Common myeloid progenitor, CD34-positive (primary cell): ENCODE data around the gene PLXNA4.

ENCODE experiments used
- CTCF ChIA-PET: fragments of 350-600 bp; sonication (Branson Sonifier 250); formaldehyde crosslinking; loops from one replicate; lab custom pipeline; 2021; ENCODE audit warnings: antibody characterized with exemption; lab: Charles Lee
- POLR2A ChIA-PET: fragments of 350-600 bp; sonication (Branson Sonifier 250); formaldehyde crosslinking; loops from one replicate; lab custom pipeline; 2021; ENCODE audit warnings: antibody characterized with exemption; lab: Charles Lee
- DNase-seq, 3 donors: peaks; one replicate each; pipeline versions ENCODE4 v3.0.0 to v3.0.0-alpha.2; 2013
- H3K27ac ChIP-seq, 2 experiments: 1 replicate in 1 of 2; 2 replicates in 1 of 2; pipeline ENCODE4 v1.7.0; 2013; ENCODE audit warnings: inconsistent platforms in 2 of 2, low read length in 2 of 2, mild to moderate bottlenecking in 2 of 2, low read depth in 1 of 2, moderate library complexity in 1 of 2; ENCODE audit not compliant: severe bottlenecking in 2 of 2, insufficient read depth in 1 of 2, poor library complexity in 1 of 2
- H3K27me3 ChIP-seq, 5 experiments: replicated peaks in 2 of 5; 1 replicate in 3 of 5; 2 replicates in 2 of 5; pipeline versions ENCODE4 v1.6.1 to v1.7.0; 2013; ENCODE audit warnings: low read length in 4 of 5, mild to moderate bottlenecking in 2 of 5, moderate library complexity in 2 of 5, inconsistent platforms in 1 of 5; ENCODE audit not compliant: insufficient read depth in 5 of 5, control insufficient read depth in 4 of 5
- H3K36me3 ChIP-seq, 4 experiments: 1 replicate in 2 of 4; 2 replicates in 2 of 4; pipeline versions ENCODE4 v1.6.1 to v1.7.0; 2013; ENCODE audit warnings: low read length in 3 of 4, control low read depth in 1 of 4, mild to moderate bottlenecking in 1 of 4; ENCODE audit not compliant: control insufficient read depth in 4 of 4, insufficient read depth in 4 of 4
- H3K4me1 ChIP-seq, 4 experiments: 1 replicate in 3 of 4; 2 replicates in 1 of 4; pipeline versions ENCODE4 v1.6.1 to v1.7.1; 2013; ENCODE audit warnings: low read length in 3 of 4, mild to moderate bottlenecking in 3 of 4, control low read depth in 1 of 4, inconsistent platforms in 1 of 4, moderate library complexity in 1 of 4; ENCODE audit not compliant: control insufficient read depth in 4 of 4, insufficient read depth in 4 of 4; ENCODE audit errors: control extremely low read depth in 1 of 4
- H3K4me3 ChIP-seq, 7 experiments: 1 replicate in 4 of 7; 2 replicates in 3 of 7; pipeline versions ENCODE4 v1.5.1 to v1.7.0; 2013; ENCODE audit warnings: mild to moderate bottlenecking in 7 of 7, low read length in 6 of 7, moderate library complexity in 6 of 7, inconsistent platforms in 2 of 7, low read depth in 2 of 7, control low read depth in 1 of 7; ENCODE audit not compliant: insufficient read depth in 4 of 7, control insufficient read depth in 1 of 7; ENCODE audit errors: extremely low read depth in 1 of 7
- H3K9me3 ChIP-seq, 5 experiments: 1 replicate in 4 of 5; 2 replicates in 1 of 5; pipeline versions ENCODE4 v1.6.1 to v1.7.1; 2013; ENCODE audit warnings: low read length in 4 of 5, mild to moderate bottlenecking in 2 of 5, inconsistent platforms in 1 of 5, low read depth in 1 of 5, moderate library complexity in 1 of 5; ENCODE audit not compliant: control insufficient read depth in 4 of 5, insufficient read depth in 2 of 5; ENCODE audit errors: control extremely low read depth in 1 of 5
- WGBS: methylation state at CpG from one replicate; pipeline ENCODE4 v1.1.5; 2013; ENCODE audit not compliant: insufficient coverage; 5-methylcytosine and 5-hydroxymethylcytosine counted together

The PLXNA4 gene

DNA sequence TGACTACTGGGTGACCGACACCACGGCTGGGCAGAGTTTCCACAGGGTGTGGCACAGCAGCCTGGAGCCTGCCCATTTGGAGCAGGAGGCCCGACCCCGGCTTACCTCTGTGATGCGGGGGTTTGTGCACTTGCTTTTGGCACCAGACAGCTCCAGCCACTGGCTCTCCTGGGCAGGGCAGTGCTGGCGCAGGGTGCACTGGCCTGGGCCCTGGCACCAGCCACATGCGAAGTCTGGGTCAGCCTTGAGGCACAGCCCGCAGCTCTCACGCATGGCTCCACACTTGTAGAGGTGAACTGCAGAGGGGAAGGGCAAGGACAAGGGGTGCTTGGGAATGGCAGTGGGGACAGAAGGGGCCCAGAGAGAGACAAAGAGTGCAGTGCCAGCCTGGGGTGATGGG is 373.7 kb downstream of the PLXNA4 start:
- Histone ChIP-seq H3K27ac (no peak overlapping the region), H3K9me3 (no peaks in the 10 kb centered on the region), H3K36me3 (no peaks in the 10 kb centered on the region), H3K4me1 (no peaks in the 10 kb centered on the region), H3K4me3 (no peak overlapping the region), H3K27me3 (peaks cover 0 to 13% (median 2%) of the 10 kb centered on the region in 5 experiments)
- ChIA-PET CTCF (no interaction called here), POLR2A (no interaction called here)
- 96% methylated on average over 9 of the region's 9 CpGs for WGBS
- no peak for DNase-seq

DNA sequence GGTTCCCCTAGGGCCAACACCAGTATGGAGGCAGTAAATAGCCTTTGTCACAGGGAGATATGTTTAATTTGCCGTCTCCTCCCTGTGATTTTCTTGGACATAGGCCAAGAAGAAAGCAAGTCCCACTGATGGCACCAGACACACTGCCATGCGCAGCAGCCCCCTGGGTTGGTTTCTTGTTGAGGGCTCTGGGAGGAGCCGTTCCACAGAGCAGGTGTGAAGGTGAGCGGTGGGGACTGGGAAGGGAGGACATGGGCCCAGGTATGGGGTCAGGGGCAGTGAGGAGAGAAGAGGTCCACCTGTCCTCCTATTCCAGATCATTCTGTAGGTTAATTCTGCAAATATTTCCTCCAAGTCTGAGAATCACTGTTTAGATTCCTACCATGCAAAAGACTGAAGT is 376.1 kb downstream of the PLXNA4 start:
- peaks cover 0 to 3% (median 2%) of the 10 kb centered on the region in 5 experiments for H3K27me3 ChIP-seq
- no peak overlapping the region for H3K27ac ChIP-seq
- no peaks in the 10 kb centered on the region for H3K9me3 ChIP-seq
- no peaks in the 10 kb centered on the region for H3K4me1 ChIP-seq
- WGBS, result 100% methylated on average over 2 of the region's 4 CpGs
- H3K36me3 ChIP-seq, result no peaks in the 10 kb centered on the region
- no peak for DNase-seq
- CTCF ChIA-PET, result no interaction called here
- POLR2A ChIA-PET, result no interaction called here
- no peak overlapping the region for H3K4me3 ChIP-seq

DNA sequence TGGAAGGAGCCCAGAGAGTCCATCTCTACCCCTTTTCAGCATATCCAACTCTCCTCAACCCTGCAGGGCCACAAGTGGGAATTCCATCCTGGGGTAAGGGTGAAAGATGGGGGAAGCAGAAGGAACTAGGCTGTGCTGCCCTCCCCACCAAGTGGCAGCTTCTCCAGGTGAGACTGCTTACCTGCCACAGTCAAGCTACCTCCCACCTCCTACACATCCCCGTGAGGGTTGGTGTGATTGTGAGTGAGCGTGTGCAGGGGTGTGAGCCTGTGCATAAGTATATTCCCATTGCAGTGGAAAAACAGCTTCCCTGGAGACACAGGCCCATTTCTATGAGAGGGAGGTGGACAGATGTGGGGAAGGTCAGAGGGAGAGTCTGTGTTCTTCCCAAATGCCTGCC is 376.6 kb downstream of the PLXNA4 start:
- DNase-seq, result no peak
- H3K27ac ChIP-seq, result no peak overlapping the region
- no peaks in the 10 kb centered on the region for H3K4me1 ChIP-seq
- H3K27me3 ChIP-seq, result peaks cover 0 to 3% (median 2%) of the 10 kb centered on the region in 5 experiments
- no peaks in the 10 kb centered on the region for H3K36me3 ChIP-seq
- WGBS, result 100% methylated on average over 1 of the region's 2 CpGs
- no peaks in the 10 kb centered on the region for H3K9me3 ChIP-seq
- no peak overlapping the region for H3K4me3 ChIP-seq
- CTCF ChIA-PET, result no interaction called here
- POLR2A ChIA-PET, result no interaction called here

DNA sequence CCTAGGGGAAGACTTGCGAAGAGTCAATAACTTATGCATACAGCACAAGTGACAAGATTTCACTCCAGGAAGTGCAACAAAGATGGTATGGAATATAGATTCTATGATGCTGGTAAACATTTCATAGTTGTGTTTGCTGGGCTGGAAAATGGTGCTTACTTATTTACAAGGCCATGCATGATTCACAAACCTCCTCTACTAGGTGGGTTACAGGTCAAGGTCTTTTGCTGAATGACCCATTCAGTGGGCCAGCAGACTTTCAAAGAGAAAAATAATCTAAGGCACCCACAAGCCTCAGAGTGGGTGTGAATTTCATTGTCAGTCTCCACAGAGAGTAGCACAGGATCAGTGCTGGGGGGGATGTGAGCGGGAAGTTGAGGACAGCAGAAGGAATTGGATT is 378.5 kb downstream of the PLXNA4 start:
- H3K27ac ChIP-seq, result no peak overlapping the region
- POLR2A ChIA-PET, result no interaction called here
- peaks cover 0 to 3% (median 0%) of the 10 kb centered on the region in 5 experiments for H3K27me3 ChIP-seq
- no peaks in the 10 kb centered on the region for H3K9me3 ChIP-seq
- no peaks in the 10 kb centered on the region for H3K36me3 ChIP-seq
- no peak overlapping the region for H3K4me3 ChIP-seq
- H3K4me1 ChIP-seq, result no peaks in the 10 kb centered on the region
- WGBS, result 78% methylated on average over 1 of the region's 2 CpGs
- CTCF ChIA-PET, result no interaction called here
- no peak for DNase-seq

DNA sequence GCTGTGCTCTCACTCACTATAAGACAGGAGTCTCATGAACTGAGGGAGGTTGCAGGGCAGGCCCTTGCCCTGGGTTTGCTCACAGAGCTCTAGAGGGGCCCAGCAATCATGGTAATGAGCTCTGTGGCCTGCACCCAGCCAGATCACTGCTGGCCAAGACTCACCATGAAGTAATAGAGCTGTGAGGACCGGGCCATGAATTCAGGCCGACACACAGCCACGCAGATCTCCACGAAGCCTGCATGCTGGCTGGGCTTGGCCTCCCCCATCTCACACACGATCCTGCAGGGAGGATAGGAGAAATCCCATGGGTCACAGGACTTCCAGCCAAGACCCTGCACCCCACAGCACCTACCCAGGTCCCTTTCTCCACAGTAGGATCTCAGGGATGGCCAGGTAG is 382.4 kb downstream of the PLXNA4 start:
- H3K9me3 ChIP-seq, result no peaks in the 10 kb centered on the region
- no peak overlapping the region for H3K4me3 ChIP-seq
- POLR2A ChIA-PET, result no interaction called here
- WGBS, result no CpG with 5 or more reads among the region's 5 CpGs
- DNase-seq, result no peak
- H3K36me3 ChIP-seq, result no peaks in the 10 kb centered on the region
- H3K4me1 ChIP-seq, result no peaks in the 10 kb centered on the region
- no peaks in the 10 kb centered on the region for H3K27me3 ChIP-seq
- H3K27ac ChIP-seq, result no peak overlapping the region
- CTCF ChIA-PET, result no interaction called here

DNA sequence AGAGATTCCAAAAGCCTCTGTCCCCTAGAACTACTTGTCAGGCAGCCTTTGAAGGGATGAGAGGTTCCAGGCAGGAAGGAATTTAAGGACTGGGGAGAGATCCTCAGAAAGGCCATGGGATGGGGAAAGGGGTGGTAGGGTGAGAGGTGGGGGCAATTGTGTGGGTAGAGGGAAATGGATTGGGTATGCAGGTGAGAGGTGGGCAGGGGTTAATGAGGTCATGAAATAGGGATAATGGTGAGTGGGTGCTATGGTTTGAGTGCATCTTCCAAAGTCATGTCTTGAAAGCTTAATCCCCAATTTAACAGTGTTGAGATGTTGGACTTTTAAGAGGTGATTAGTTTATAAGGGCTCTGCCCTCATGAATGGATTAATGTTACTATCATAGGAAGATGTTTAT is 383.5 kb downstream of the PLXNA4 start:
- CTCF ChIA-PET, result no interaction called here
- POLR2A ChIA-PET, result no interaction called here
- Histone ChIP-seq H3K9me3 (peaks cover 0 to 5% (median 0%) of the 10 kb centered on the region in 5 experiments), H3K36me3 (no peaks in the 10 kb centered on the region), H3K27me3 (no peaks in the 10 kb centered on the region), H3K27ac (no peak overlapping the region), H3K4me3 (no peak overlapping the region), H3K4me1 (no peaks in the 10 kb centered on the region)
- DNase-seq, result no peak

DNA sequence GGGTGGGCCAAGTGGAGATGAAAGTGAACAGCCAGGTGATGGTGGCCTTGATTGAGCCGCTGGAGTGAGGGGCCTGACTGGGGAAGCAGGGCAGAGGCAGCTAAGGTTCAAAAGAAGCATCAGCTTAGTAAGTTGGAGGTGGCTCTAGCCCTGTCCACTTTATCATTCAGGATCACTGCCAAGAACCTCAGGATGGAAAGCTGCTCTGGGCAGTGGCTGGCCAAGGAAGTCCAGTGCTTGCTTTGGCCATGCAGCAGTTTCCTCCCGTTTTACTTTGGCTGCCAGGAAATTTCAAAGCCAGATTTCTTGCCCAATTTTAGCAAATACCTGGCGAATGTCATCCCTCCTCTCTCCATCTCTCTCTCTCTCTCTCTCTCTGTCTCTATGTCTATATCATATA is 384.9 kb downstream of the PLXNA4 start:
- POLR2A ChIA-PET, result no interaction called here

More for the DNA sequence above, 384.9 kb downstream of the PLXNA4 start:
- Histone ChIP-seq H3K27ac (no peak overlapping the region), H3K27me3 (no peaks in the 10 kb centered on the region), H3K9me3 (peaks cover 0 to 19% (median 7%) of the 10 kb centered on the region in 5 experiments), H3K4me3 (no peak overlapping the region), H3K4me1 (no peaks in the 10 kb centered on the region), H3K36me3 (no peaks in the 10 kb centered on the region)
- CTCF ChIA-PET, result no interaction called here
- WGBS, result no CpG with 5 or more reads among the region's 3 CpGs
- DNase-seq, result no peak
